Panc1 (cell line): ENCODE measurements around the gene ETV2. TPM values are rescaled to one million over a fixed set of nuclear protein-coding genes. Genes with fewer than 3 reads are reported as not detected.
"Not testable (repeated sequence)": the region's sequence is repeated elsewhere in the genome, so short reads cannot be mapped to it uniquely, and the experiment has no call there.

ENCODE experiments used
- ATAC-seq: fragments of 200-7000 bp; cut with Tn5 transposase; 2 replicates; pipeline ENCODE4 v1.9.1; 2020; ENCODE audit warnings: mild to moderate bottlenecking, moderate library complexity
- BruUV-seq: library from RNA; stranded (reverse); fragments of 400-500 nt; replicated peaks from 2 replicates; lab custom pipeline; 2021; lab: Mats Ljungman, UMichigan
- CTCF ChIA-PET: fragments of 300-600 bp; sonication (Branson Sonifier 250); formaldehyde crosslinking; loops from one replicate; lab custom pipeline; 2022; ENCODE audit warnings: antibody characterized with exemption; lab: Charles Lee
- POLR2A ChIA-PET: fragments of 300-600 bp; sonication (Branson Sonifier 250); formaldehyde crosslinking; loops from one replicate; lab custom pipeline; 2022; ENCODE audit warnings: antibody characterized with exemption; lab: Charles Lee
- DNase-seq: peaks from one replicate; pipeline ENCODE4 v3.0.0-alpha.2; 2010; ENCODE audit warnings: low read depth, low spot score
- H3K27ac ChIP-seq: 2 replicates; pipeline ENCODE4 v1.5.1; 2011; ENCODE audit warnings: mild to moderate bottlenecking, low read length, inconsistent platforms
- H3K27me3 ChIP-seq: fragments of 200-500 bp; sonication (Bioruptor generic); 2 replicates; pipeline ENCODE4 v1.6.0; 2014; ENCODE audit warnings: low read length, inconsistent platforms; ENCODE audit not compliant: control insufficient read depth, insufficient read depth
- H3K36me3 ChIP-seq: fragments of 200-500 bp; sonication (Bioruptor generic); 2 replicates; pipeline ENCODE4 v1.5.1; 2014; ENCODE audit warnings: inconsistent platforms, mild to moderate bottlenecking, low read length, moderate library complexity; ENCODE audit not compliant: control insufficient read depth, insufficient read depth
- H3K4me1 ChIP-seq: 2 replicates; pipeline ENCODE4 v1.5.1; 2011; ENCODE audit warnings: inconsistent platforms, mild to moderate bottlenecking, low read length, moderate library complexity; ENCODE audit not compliant: control insufficient read depth, insufficient read depth
- H3K4me3 ChIP-seq, 2 experiments: 2 replicates each; pipeline ENCODE4 v1.5.1; 2011 to 2012; ENCODE audit warnings: low read depth in 2 of 2, low read length in 2 of 2, mild to moderate bottlenecking in 2 of 2, inconsistent platforms in 1 of 2, moderate library complexity in 1 of 2
- H3K9me3 ChIP-seq: fragments of 200-500 bp; sonication (Bioruptor generic); 2 replicates; pipeline ENCODE4 v1.5.1; 2014; ENCODE audit warnings: low read depth, mild to moderate bottlenecking, inconsistent platforms, low read length, moderate library complexity; ENCODE audit not compliant: control insufficient read depth, insufficient read depth
- CTCF ChIP-seq: fragments of 450-650 bp; IDR thresholded peaks from 2 replicates; pipeline ENCODE4 v1.5.1; 2017; ENCODE audit warnings: mild to moderate bottlenecking
- POLR2AphosphoS5 ChIP-seq: IDR thresholded peaks from 2 replicates; pipeline ENCODE4 v1.6.1; 2012; ENCODE audit warnings: mild to moderate bottlenecking, low read depth, low read length, moderate library complexity
- REST ChIP-seq, 2 experiments: IDR thresholded peaks; 2 replicates each; pipeline ENCODE4 v1.6.1; 2011 to 2012; ENCODE audit warnings: low read depth in 2 of 2, control low read depth in 1 of 2, low read length in 1 of 2, mild to moderate bottlenecking in 1 of 2, moderate library complexity in 1 of 2; ENCODE audit not compliant: insufficient read depth in 1 of 2
- SIN3A ChIP-seq: IDR thresholded peaks from 2 replicates; pipeline ENCODE4 v1.6.1; 2012; ENCODE audit warnings: low read depth, mild to moderate bottlenecking, low read length, moderate library complexity, borderline replicate concordance; ENCODE audit not compliant: insufficient read depth
- TCF7L2 ChIP-seq: IDR thresholded peaks from 2 replicates; pipeline ENCODE4 v1.6.1; 2011; ENCODE audit warnings: mild to moderate bottlenecking, low read depth, low read length, inconsistent platforms
- in situ Hi-C: cut with HindIII; loops from 2 replicates; pipeline ENCODE4 v1.10.0; 2016; ENCODE audit warnings: low sequenced_read_pairs, low pct_unique_long_range_greater_than_20kb
- intact Hi-C: fragments of 100-400 bp; cut with micrococcal nuclease; formaldehyde crosslinking; loops from one replicate; pipeline ENCODE4 v1.10.0; 2022; ENCODE audit not compliant: unreplicated experiment
- total RNA-seq: library from RNA; stranded (reverse); gene quantifications from one replicate; pipeline ENCODE4 v1.2.1, GENCODE V29; 2021; ENCODE audit not compliant: unreplicated experiment

The ETV2 gene
- total RNA-seq, 1 experiment from 2014 or later, result 2.8 TPM

- Histone ChIP-seq H3K27ac (no peak overlapping the region), H3K36me3 (no peaks in the 10 kb centered on the region), H3K27me3 (peaks cover 3% of the 10 kb centered on the region; the same call in 1 of the 2 replicates), H3K4me3 (no peak overlapping the region), H3K9me3 (no peaks in the 10 kb centered on the region), H3K4me1 (no peaks in the 10 kb centered on the region)
- TF ChIP-seq TCF7L2, result no peak
- no peak for TF ChIP-seq CTCF
- intact Hi-C loops (no loop called here), in situ Hi-C loops (no loop called here)
- POLR2A ChIA-PET, result no interaction called here
- CTCF ChIA-PET, result interaction anchor here (0.6 kb wide), 1 partner anchor 19 kb away, joined by 4 read pairs; no protein-coding TSS in a partner anchor
- no peak for DNase-seq
- ATAC-seq, result no peak
- BruUV-seq, result no TSS peak
These were observed 34.1 kb downstream of the ETV2 start for GRCh38 chr19:35675589-35676140.

- intact Hi-C loops, result no loop called here
- CTCF ChIA-PET, result interaction anchor here (0.6 kb wide), 1 partner anchor 157 kb away, joined by 8 read pairs; no protein-coding TSS in a partner anchor
- no peak for DNase-seq
- POLR2A ChIA-PET, result no interaction called here
- TF ChIP-seq SIN3A, result no peak
- no peak for TF ChIP-seq CTCF
- no peak for TF ChIP-seq POLR2AphosphoS5
- no peak for TF ChIP-seq REST (IDR thresholded peaks at IDR 0.05; ENCODE audit: insufficient read depth in 1 of 2, low read depth in 2 of 2, low read length in 1 of 2)
- no peak for TF ChIP-seq TCF7L2
- Histone ChIP-seq H3K4me3 (no peak overlapping the region), H3K27me3 (no peaks in the 10 kb centered on the region), H3K9me3 (no peaks in the 10 kb centered on the region), H3K27ac (no peak overlapping the region), H3K4me1 (no peaks in the 10 kb centered on the region), H3K36me3 (no peaks in the 10 kb centered on the region)
- ATAC-seq, result no peak
- no TSS peak for BruUV-seq
- in situ Hi-C loops, result no loop called here
These were observed 48.3 kb downstream of the ETV2 start for GRCh38 chr19:35689836-35690235.

- H3K9me3 ChIP-seq, H3K4me1 ChIP-seq, CTCF ChIA-PET, H3K27me3 ChIP-seq, intact Hi-C loops, in situ Hi-C loops, H3K4me3 ChIP-seq, H3K27ac ChIP-seq, POLR2A ChIA-PET, H3K36me3 ChIP-seq, DNase-seq, ATAC-seq, BruUV-seq: not testable (repeated sequence)
These were observed 49.6 kb downstream of the ETV2 start for GRCh38 chr19:35691106-35691505.
